Measurements from ENCODE around the gene FANCC.

FANCC gene

DNA sequence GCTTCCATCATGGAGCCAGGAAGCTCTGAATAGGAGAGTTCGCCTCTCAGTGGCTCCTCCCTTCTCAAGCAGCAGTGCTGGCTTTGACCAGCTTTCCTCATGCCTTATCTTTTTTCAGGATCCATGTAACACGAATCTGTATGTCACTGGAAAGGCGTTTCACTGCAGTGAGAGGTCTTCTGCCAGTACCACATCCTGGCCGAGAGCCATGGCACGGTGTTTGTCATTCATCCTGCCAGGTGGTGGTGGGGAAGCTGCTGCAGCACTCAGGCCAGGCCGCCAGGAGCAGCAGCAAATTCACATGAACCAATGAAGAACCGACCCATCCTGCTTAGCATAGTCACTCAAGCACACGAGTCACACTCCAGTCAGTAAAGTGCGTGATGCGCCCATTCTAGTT, 179.0 kb downstream of the FANCC start:
- no peak for DNase-seq

- DNase-seq, result no peak
Observed at GRCh38 chr9:95137587-95138145, 179.8 kb downstream of the FANCC start.

DNA sequence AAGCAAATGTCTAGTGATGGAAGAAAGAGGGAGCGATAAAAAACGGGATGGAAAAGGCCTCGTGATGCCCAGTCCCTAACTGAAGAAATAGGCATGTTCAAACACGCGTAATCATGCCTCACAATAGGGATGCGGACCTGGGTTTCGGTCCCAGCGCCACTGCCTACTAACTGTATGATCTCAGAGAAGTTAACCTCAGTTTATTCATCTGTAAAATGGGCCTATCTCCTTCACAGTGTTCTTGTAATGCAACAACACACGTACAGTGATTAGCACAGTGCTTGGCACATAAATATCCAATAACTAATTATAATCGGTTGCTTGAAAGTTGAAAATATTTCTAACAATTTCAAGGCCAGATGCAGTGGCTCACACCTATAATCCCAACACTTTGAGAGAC, 181.8 kb downstream of the FANCC start:
- no peak for DNase-seq

DNA sequence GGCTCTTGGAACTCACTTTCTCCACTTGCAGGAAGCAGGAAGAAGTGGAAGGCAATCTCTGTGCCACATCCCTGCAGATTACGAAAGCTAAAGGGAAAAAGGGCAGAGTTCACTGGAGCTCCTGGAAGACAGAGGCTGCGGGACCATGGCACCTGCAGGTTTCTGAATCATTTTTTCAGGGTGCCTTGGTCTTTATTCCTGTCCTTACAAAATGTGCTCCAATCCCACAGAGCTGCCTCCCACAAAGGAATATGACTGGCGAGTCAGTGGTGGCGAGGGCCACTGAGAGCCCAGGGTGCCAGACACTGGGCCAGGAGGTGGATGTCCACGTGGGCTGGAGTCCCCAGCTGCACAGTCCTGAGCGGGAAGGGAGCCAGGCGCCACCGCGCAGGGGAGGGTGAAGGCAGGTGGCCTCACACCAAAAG, 183.0 kb downstream of the FANCC start:
- DNase-seq, result no peak

GRCh38 chr9:95133325-95133705, 184.2 kb downstream of the FANCC start:
- no peak for DNase-seq

GRCh38 chr9:95132366-95133324, 184.9 kb downstream of the FANCC start:
- no peak for DNase-seq

GRCh38 chr9:95131023-95131943, 186.2 kb downstream of the FANCC start:
- peak in 1 of 2 experiments; percentile 72 for DNase-seq

- DNase-seq, result no peak
Observed at GRCh38 chr9:95130484-95130883, 187.0 kb downstream of the FANCC start.

GRCh38 chr9:95129476-95130291, 187.8 kb downstream of the FANCC start:
- peak in 1 of 2 experiments; percentile 52 for DNase-seq

DNA sequence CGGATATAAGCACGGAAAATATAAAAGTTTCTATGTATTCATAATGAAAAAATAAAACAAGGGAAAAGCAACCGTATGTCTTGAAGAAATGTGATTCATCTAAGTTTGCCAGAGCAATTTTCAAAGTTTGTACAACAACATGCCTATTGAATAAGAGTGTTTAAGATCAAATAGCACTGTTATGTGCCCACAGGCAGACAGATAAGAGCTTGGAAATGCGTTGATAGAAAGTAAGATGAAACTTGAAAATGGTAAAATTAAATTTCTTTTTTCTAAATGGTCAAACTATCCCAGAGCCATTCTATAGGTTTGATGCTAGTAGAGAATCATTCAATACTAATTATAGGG, 189.4 kb downstream of the FANCC start:
- no peak for DNase-seq

- peak in 1 of 2 experiments; percentile 62 for DNase-seq
Observed at GRCh38 chr9:95127249-95128176, 190.0 kb downstream of the FANCC start.

GRCh38 chr9:95126739-95127138, 190.8 kb downstream of the FANCC start:
- DNase-seq, result no peak

- peak in 1 of 2 experiments; percentile 29 for DNase-seq
Observed at GRCh38 chr9:95125652-95126051, 191.9 kb downstream of the FANCC start.

- DNase-seq, result peak in 1 of 2 experiments; percentile 26
Observed at GRCh38 chr9:95124582-95125367, 192.7 kb downstream of the FANCC start.

DNA sequence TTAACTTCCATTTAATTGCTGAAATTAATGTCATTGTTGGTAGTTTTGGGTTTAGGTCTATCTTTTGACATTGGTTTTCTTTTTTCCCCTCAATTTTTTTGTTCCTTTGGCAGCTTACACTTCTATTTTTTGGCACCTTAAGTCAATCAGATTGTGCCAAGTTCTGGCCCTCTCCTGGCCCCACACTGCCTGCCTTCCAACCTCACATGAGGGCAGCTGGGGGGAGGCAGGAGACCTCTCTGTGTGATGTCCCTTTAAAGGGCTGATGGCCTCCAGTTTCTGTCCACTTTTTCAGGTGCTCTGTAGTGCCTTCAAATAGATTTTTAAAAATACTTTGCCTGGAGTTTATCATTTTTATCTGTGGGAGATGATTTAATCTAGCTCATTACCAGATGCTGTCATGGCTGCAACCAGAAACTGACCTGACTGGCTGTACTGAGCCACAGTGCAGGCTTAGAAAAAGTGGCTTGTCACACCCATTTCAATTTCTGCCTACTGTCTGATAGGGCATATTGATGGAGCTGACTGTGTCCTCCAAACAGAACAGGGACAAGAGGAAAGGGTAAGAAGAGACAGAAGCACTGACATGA, 196.6 kb downstream of the FANCC start:
- DNase-seq, result no peak

DNA sequence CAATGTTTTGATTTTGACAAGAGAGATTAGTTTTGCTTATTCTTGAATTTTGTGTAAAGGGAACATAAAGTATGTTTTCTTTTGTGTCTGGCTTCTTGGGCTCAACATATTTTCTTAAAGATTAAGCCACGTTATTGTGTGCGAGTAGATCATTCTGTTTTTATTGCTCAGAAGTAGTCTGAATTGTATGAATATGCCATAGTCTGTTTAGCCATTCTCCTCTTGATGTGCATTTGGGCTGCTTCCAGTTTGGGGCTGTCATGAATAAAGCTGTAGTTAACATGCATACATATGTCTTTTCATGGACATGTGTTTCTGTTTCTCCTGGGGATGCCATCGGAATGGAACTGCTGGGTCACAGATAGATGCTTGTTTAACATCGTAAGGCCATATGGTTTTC, 198.9 kb downstream of the FANCC start:
- DNase-seq, result no peak

DNA sequence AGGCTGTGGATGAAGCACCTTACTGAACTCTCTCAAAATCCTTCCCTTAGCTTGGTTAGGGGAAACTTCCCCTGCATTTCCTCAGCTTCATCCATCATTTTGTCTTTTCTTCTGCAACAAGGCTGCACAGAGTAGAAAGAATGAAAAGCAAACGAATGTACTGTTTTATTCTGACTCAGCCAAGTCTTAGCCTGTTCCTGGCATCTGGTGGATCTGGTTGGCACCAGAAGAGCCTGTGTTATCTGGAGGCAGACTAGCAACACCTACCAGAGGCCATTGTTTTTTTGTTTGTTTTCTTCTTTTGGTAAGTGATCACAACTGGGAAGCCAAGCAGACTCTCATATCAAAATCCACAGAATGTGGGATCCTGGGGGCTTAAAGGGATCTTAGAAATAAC, 200.7 kb downstream of the FANCC start:
- DNase-seq, result no peak

DNA sequence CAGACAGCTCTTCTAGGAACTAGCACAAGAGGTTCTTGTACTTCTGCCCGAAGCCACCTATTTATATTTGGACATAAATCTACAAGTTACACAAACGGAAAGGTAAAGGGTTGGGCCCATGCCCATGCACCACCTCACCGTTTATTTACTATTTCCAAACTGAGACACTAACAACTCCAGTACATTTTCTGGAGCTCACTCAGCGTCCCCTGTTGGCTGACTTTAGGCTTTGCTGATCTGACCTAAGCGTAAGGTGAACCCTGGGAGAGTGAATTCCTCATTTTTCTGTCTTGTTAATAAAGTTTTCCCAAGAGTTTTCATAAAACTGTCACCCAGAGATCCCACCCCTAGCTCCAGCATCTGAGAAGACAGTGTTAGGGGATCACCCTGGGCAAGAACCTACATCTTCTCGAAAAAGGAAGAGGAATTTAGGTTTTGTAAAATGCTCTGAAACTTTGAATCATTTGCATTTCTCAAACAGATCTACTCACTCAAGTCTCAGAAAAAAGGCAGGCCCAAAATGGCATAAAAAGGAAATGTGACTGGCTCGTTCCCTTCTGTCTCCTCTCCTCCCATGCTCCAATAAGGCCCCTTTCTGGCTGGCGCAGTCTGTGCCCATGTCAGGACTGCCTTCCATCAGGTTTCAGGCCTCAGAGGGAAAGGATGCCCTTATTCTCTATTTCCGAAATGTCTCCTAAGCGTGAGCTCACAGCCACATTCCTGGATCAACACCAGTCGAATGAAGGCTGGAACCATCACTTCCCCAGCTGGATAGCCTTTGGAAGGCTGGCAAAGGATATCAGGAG, 201.3 kb downstream of the FANCC start:
- peak in 1 of 2 experiments; percentile 18 for DNase-seq

DNA sequence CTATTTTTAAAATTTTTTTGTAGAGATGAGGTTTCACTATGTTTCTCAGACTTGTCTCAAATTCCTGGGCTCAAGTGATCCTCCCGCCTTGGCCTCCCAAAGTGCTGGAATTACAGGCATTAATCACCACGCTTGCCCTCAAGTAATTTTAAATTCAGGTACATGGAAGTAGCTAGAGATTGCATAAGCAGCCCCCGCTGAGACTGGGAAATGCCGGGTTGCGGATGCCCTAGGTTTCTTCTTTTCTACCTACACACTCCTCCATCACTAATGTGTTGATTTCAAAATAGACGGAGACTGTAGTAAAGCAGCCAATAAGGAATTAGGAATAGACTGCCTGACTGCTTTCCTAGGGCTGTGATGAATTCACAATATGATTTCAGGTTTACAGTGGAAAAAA, 202.4 kb downstream of the FANCC start:
- DNase-seq, result no peak
